Glomerular visceral epithelial cell (primary cell): ENCODE data around the gene STEAP1B.
A peak's percentile ranks its signal among the peaks of the same experiment; 100 is the strongest.
"Not testable (repeated sequence)": the region's sequence is repeated elsewhere in the genome, so short reads cannot be mapped to it uniquely, and the experiment has no call there.

Experiments
- DNase-seq: peaks from one replicate; pipeline ENCODE4 v3.0.0-alpha.2; 2016; ENCODE audit errors: extremely low spot score

STEAP1B gene

GRCh38 chr7:22499888-22500689, at the start of gene STEAP1B:
TSS of gene STEAP1B (minus strand) at chr7:22500188. CDS start at chr7:22494855, 5,333 bp downstream.
- DNase-seq: peak; percentile 82

GRCh38 chr7:22549051-22549450, 49.1 kb upstream of the STEAP1B start:
- DNase-seq: no peak

GRCh38 chr7:22548313-22548712, 48.3 kb upstream of the STEAP1B start:
- no peak for DNase-seq

GRCh38 chr7:22546769-22547168, 46.8 kb upstream of the STEAP1B start:
- DNase-seq: no peak

GRCh38 chr7:22545529-22545928, 45.5 kb upstream of the STEAP1B start:
- no peak for DNase-seq

- DNase-seq: no peak
These were observed 44.3 kb upstream of the STEAP1B start for GRCh38 chr7:22544245-22544644.

- no peak for DNase-seq
These were observed 43.2 kb upstream of the STEAP1B start for GRCh38 chr7:22543169-22543568.

GRCh38 chr7:22542669-22543068, 42.7 kb upstream of the STEAP1B start:
- DNase-seq: no peak

GRCh38 chr7:22542254-22542653, 42.3 kb upstream of the STEAP1B start:
- no peak for DNase-seq

- no peak for DNase-seq
These were observed 41.8 kb upstream of the STEAP1B start for GRCh38 chr7:22541789-22542188.

GRCh38 chr7:22528537-22528936, 28.5 kb upstream of the STEAP1B start:
- not testable (repeated sequence) for DNase-seq

GRCh38 chr7:22524353-22524947, 24.5 kb upstream of the STEAP1B start:
- not testable (repeated sequence) for DNase-seq

- DNase-seq: peak; percentile 48
These were observed 23.7 kb upstream of the STEAP1B start for GRCh38 chr7:22523478-22524352.

GRCh38 chr7:22519560-22519959, 19.6 kb upstream of the STEAP1B start:
- not testable (repeated sequence) for DNase-seq

GRCh38 chr7:22516950-22517349, 17.0 kb upstream of the STEAP1B start:
- DNase-seq: not testable (repeated sequence)

- not testable (repeated sequence) for DNase-seq
These were observed 15.0 kb upstream of the STEAP1B start for GRCh38 chr7:22514963-22515362.

GRCh38 chr7:22507320-22507719, 7.3 kb upstream of the STEAP1B start:
- not testable (repeated sequence) for DNase-seq

- not testable (repeated sequence) for DNase-seq
These were observed 6.5 kb upstream of the STEAP1B start for GRCh38 chr7:22506316-22507020.

GRCh38 chr7:22504519-22504918, 4.5 kb upstream of the STEAP1B start:
- DNase-seq: not testable (repeated sequence)

- not testable (repeated sequence) for DNase-seq
These were observed 2.1 kb upstream of the STEAP1B start for GRCh38 chr7:22502104-22502503.

GRCh38 chr7:22501336-22501735, 1.3 kb upstream of the STEAP1B start:
- DNase-seq: not testable (repeated sequence)

GRCh38 chr7:22499044-22499443, 944 bp downstream of the STEAP1B start:
- DNase-seq: no peak
